IMR-90 (cell line): ENCODE data around the gene ARRB1. TPM values are rescaled to one million over a fixed set of nuclear protein-coding genes. Genes with fewer than 3 reads are reported as not detected.

Source experiments
- ATAC-seq: fragments of 200-7000 bp; cut with Tn5 transposase; 2 replicates; pipeline ENCODE4 v1.9.1; 2020; ENCODE audit warnings: low read depth, mild to moderate bottlenecking, moderate library complexity
- BruUV-seq: library from RNA; stranded (reverse); fragments of 400-500 nt; replicated peaks from 2 replicates; lab custom pipeline; 2021; lab: Mats Ljungman, UMichigan
- CTCF ChIA-PET: fragments of 300-600 bp; formaldehyde crosslinking; extraction: SDS; loops from one replicate; lab custom pipeline; 2021; ENCODE audit warnings: antibody characterized with exemption; lab: Yijun Ruan, JAX
- POLR2A ChIA-PET: fragments of 300-600 bp; sonication (Branson Sonifier 250); formaldehyde crosslinking; loops from one replicate; lab custom pipeline; 2022; ENCODE audit warnings: antibody characterized with exemption; ENCODE audit not compliant: unreplicated experiment; lab: Charles Lee
- DNase-seq: peaks from one replicate; pipeline ENCODE4 v3.0.0; 2013
- H2AFZ ChIP-seq: replicated peaks from 2 replicates; pipeline ENCODE3; 2013; ENCODE audit warnings: low read length, mild to moderate bottlenecking; ENCODE audit not compliant: poor library complexity
- H2AK5ac ChIP-seq: 2 replicates; pipeline ENCODE4 v1.6.1; 2013; ENCODE audit warnings: low read depth, low read length, inconsistent platforms
- H2AK9ac ChIP-seq: replicated peaks from 2 replicates; pipeline ENCODE3; 2013; ENCODE audit warnings: mild to moderate bottlenecking, low read depth, low read length, moderate library complexity; ENCODE audit not compliant: poor library complexity
- H2BK120ac ChIP-seq: 2 replicates; pipeline ENCODE4 v1.6.1; 2013; ENCODE audit warnings: low read depth, low read length, inconsistent platforms
- H2BK15ac ChIP-seq: 3 replicates; pipeline ENCODE4 v1.6.1; 2013; ENCODE audit warnings: low read depth, low read length, inconsistent platforms
- H2BK20ac ChIP-seq: 2 replicates; pipeline ENCODE4 v1.6.1; 2013; ENCODE audit warnings: low read depth, mild to moderate bottlenecking, inconsistent platforms, low read length, moderate library complexity
- H2BK5ac ChIP-seq: 2 replicates; pipeline ENCODE4 v1.6.1; 2013; ENCODE audit warnings: mild to moderate bottlenecking, low read depth, low read length, inconsistent platforms; ENCODE audit not compliant: poor library complexity, severe bottlenecking
- H3K14ac ChIP-seq: replicated peaks from 2 replicates; pipeline ENCODE4 v1.6.1; 2013; ENCODE audit warnings: low read depth, low read length, inconsistent platforms
- H3K18ac ChIP-seq: 2 replicates; pipeline ENCODE4 v1.6.1; 2013; ENCODE audit warnings: low read depth, low read length, control low read depth
- H3K23ac ChIP-seq: 2 replicates; pipeline ENCODE4 v1.6.1; 2013; ENCODE audit warnings: low read depth, low read length, inconsistent platforms
- H3K27ac ChIP-seq: 2 replicates; pipeline ENCODE4 v1.5.1; 2013; ENCODE audit warnings: mild to moderate bottlenecking, control low read depth, low read length; ENCODE audit not compliant: insufficient read depth
- H3K27me3 ChIP-seq: 2 replicates; pipeline ENCODE4 v1.6.1; 2013; ENCODE audit warnings: low read length; ENCODE audit not compliant: control insufficient read depth, insufficient read depth
- H3K36me3 ChIP-seq: 2 replicates; pipeline ENCODE4 v1.6.1; 2013; ENCODE audit warnings: low read length, mixed read lengths; ENCODE audit not compliant: control insufficient read depth, insufficient read depth
- H3K4ac ChIP-seq: 2 replicates; pipeline ENCODE4 v1.6.1; 2013; ENCODE audit warnings: low read depth, low read length, inconsistent platforms
- H3K4me1 ChIP-seq: 2 replicates; pipeline ENCODE4 v1.6.1; 2013; ENCODE audit warnings: low read length, mixed read lengths; ENCODE audit not compliant: control insufficient read depth, insufficient read depth
- H3K4me2 ChIP-seq: 2 replicates; pipeline ENCODE4 v1.6.1; 2013; ENCODE audit warnings: low read depth, mild to moderate bottlenecking, control low read depth, low read length, moderate library complexity
- H3K4me3 ChIP-seq: 2 replicates; pipeline ENCODE4 v1.5.1; 2013; ENCODE audit warnings: low read depth, mild to moderate bottlenecking, control low read depth, low read length, moderate library complexity; ENCODE audit not compliant: insufficient read depth
- H3K56ac ChIP-seq: 2 replicates; pipeline ENCODE4 v1.6.1; 2013; ENCODE audit warnings: low read length, inconsistent platforms; ENCODE audit not compliant: insufficient read depth; ENCODE audit errors: extremely low read depth
- H3K79me1 ChIP-seq, 2 experiments: 2 replicates each; pipeline ENCODE4 v1.6.1; 2013; ENCODE audit warnings: low read length in 2 of 2, inconsistent platforms in 1 of 2, low read depth in 1 of 2
- H3K9ac ChIP-seq: 2 replicates; pipeline ENCODE4 v1.6.1; 2013; ENCODE audit warnings: low read depth, low read length, control low read depth
- H3K9me1 ChIP-seq: 2 replicates; pipeline ENCODE4 v1.6.1; 2013; ENCODE audit warnings: low read length, inconsistent platforms; ENCODE audit not compliant: insufficient read depth
- H3K9me3 ChIP-seq: 2 replicates; pipeline ENCODE4 v1.6.1; 2013; ENCODE audit warnings: low read length; ENCODE audit not compliant: control insufficient read depth, insufficient read depth
- H4K20me1 ChIP-seq: 2 replicates; pipeline ENCODE4 v1.6.1; 2013; ENCODE audit warnings: low read length, inconsistent platforms; ENCODE audit not compliant: insufficient read depth
- H4K5ac ChIP-seq: 2 replicates; pipeline ENCODE4 v1.6.1; 2013; ENCODE audit warnings: mild to moderate bottlenecking, low read depth, low read length, control low read depth
- H4K8ac ChIP-seq, 2 experiments: 2 replicates each; pipeline ENCODE4 v1.6.1; 2013; ENCODE audit warnings: low read depth in 2 of 2, low read length in 2 of 2, control low read depth in 1 of 2, inconsistent platforms in 1 of 2
- H4K91ac ChIP-seq: 2 replicates; pipeline ENCODE4 v1.6.1; 2013; ENCODE audit warnings: low read depth, low read length, inconsistent platforms; ENCODE audit not compliant: insufficient read depth
- BHLHE40 ChIP-seq: fragments of 150-350 bp; IDR thresholded peaks from 2 replicates; pipeline ENCODE4 v1.6.1; 2016; ENCODE audit warnings: mild to moderate bottlenecking, low read depth, low read length
- CEBPB ChIP-seq: IDR thresholded peaks from 2 replicates; pipeline ENCODE4 v1.6.1; 2012; ENCODE audit warnings: low read depth, low read length, improper control_type of control experiment
- CHD1 ChIP-seq: IDR thresholded peaks from 2 replicates; pipeline ENCODE4 v1.6.1; 2012; ENCODE audit warnings: low read depth, low read length, improper control_type of control experiment
- FOS ChIP-seq: fragments of 150-350 bp; IDR thresholded peaks from 2 replicates; pipeline ENCODE4 v1.6.1; 2016; ENCODE audit warnings: low read depth, low read length
- MAFK ChIP-seq: IDR thresholded peaks from 2 replicates; pipeline ENCODE4 v1.6.1; 2012; ENCODE audit warnings: low read depth, low read length, improper control_type of control experiment
- MAZ ChIP-seq: IDR thresholded peaks from 2 replicates; pipeline ENCODE4 v1.6.1; 2012; ENCODE audit warnings: low read depth, mild to moderate bottlenecking, low read length, improper control_type of control experiment, moderate library complexity, borderline replicate concordance
- NFE2L2 ChIP-seq: fragments of 150-350 bp; IDR thresholded peaks from 2 replicates; pipeline ENCODE4 v1.6.1; 2016; ENCODE audit warnings: low read depth, mild to moderate bottlenecking, low read length
- POLR2A ChIP-seq: IDR thresholded peaks from 2 replicates; pipeline ENCODE4 v1.6.1; 2012; ENCODE audit warnings: mild to moderate bottlenecking, low read depth, low read length
- RAD21 ChIP-seq: IDR thresholded peaks from 2 replicates; pipeline ENCODE4 v1.6.1; 2012; ENCODE audit warnings: low read length, improper control_type of control experiment
- RCOR1 ChIP-seq: IDR thresholded peaks from 2 replicates; pipeline ENCODE4 v1.6.1; 2012; ENCODE audit warnings: mild to moderate bottlenecking, low read length, improper control_type of control experiment; ENCODE audit not compliant: insufficient replicate concordance
- RFX5 ChIP-seq: IDR thresholded peaks from 2 replicates; pipeline ENCODE4 v1.8.0; 2012; ENCODE audit warnings: low read depth, mild to moderate bottlenecking, low read length, moderate library complexity
- WGBS, 2 experiments: methylation state at CpG; one replicate each; pipeline versions ENCODE4 v1.1.5 to v1.1.7; 2013; ENCODE audit warnings: missing lambda C conversion rate in 2 of 2; ENCODE audit not compliant: insufficient read length in 1 of 2; ENCODE audit errors: extremely low coverage in 2 of 2; 5-methylcytosine and 5-hydroxymethylcytosine counted together
- dilution Hi-C: fragments of 300-500 bp; cut with HindIII; formaldehyde crosslinking; loops from one replicate; pipeline ENCODE4 v1.14.3; 2018; ENCODE audit warnings: low sequenced_read_pairs; ENCODE audit not compliant: unreplicated experiment
- in situ Hi-C: fragments of 300-500 bp; cut with MboI; formaldehyde crosslinking; loops from 3 replicates; pipeline ENCODE4 v1.14.3; 2019; ENCODE audit warnings: low sequenced_read_pairs, inconsistent platforms, mixed read lengths
- intact Hi-C: fragments of 100-400 bp; cut with micrococcal nuclease; formaldehyde crosslinking; loops from 2 replicates; pipeline ENCODE4 v1.10.0; 2022
- polyA plus RNA-seq, 3 experiments: library from polyadenylated mRNA; depleted of rRNA; stranded (reverse); fragments of >200 nt; gene quantifications; 2 replicates each; pipeline ENCODE4 v1.2.3, GENCODE V29; 2012; ENCODE audit warnings: low replicate concordance in 1 of 3
- total RNA-seq: library from RNA; depleted of rRNA; stranded (reverse); fragments of >200 nt; gene quantifications from 2 replicates; pipeline ENCODE4 v1.2.3, GENCODE V29; 2012
- TF ChIP-seq, protein P1 (sequence below): conservative IDR thresholded peaks from 2 replicates; pipeline ENCODE4 v1.5.1; 2012; ENCODE audit warnings: mild to moderate bottlenecking, low read depth, low read length, improper control_type of control experiment
- TF ChIP-seq, protein P2 (sequence below): fragments of 150-350 bp; IDR thresholded peaks from 2 replicates; pipeline ENCODE4 v1.6.1; 2016; ENCODE audit warnings: low read depth, mild to moderate bottlenecking, low read length, moderate library complexity, borderline replicate concordance

The ARRB1 gene
- total and polyA plus RNA-seq, 2 of the 4 experiments (the other 2 are of a cell fraction), result 11.0 to 17.4 TPM

DNA sequence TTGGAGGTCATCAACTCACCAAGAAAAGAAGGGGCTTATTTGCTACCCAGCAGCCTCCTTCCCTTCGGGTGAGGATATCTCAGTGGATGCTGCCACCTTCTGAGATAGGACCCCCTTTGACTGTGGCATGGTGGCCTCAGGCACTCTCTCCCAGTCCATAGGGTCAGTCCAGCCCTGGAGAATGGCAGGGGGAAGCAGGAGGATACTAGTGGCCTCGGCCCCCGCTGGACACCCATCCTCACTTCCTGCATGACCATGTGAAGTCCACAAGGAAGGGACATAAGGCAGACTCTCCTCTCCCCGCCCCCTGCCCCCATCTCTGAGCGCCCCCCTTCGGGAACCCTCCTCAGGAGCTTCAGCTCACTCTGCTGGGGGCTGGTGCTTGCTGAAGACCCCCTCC, 86.5 kb downstream of the ARRB1 start:
- in situ Hi-C loops (no loop called here), dilution Hi-C loops (no loop called here), intact Hi-C loops (no loop called here)
- BruUV-seq, result no TSS peak
- H3K9ac ChIP-seq, result no peak overlapping the region
- no peak overlapping the region for H3K56ac ChIP-seq
- no peaks in the 10 kb centered on the region; the same call in 1 of the 2 replicates for H3K9me1 ChIP-seq
- H3K9me3 ChIP-seq, result no peaks in the 10 kb centered on the region
- DNase-seq (no peak), ATAC-seq (no peak)
- no peak overlapping the region for H3K23ac ChIP-seq
- no peak overlapping the region for H2AK9ac ChIP-seq
- no peak overlapping the region for H3K4ac ChIP-seq
- H2AK5ac ChIP-seq, result no peak overlapping the region
- H2BK15ac ChIP-seq, result no peak overlapping the region
- no CpG with 5 or more reads among the region's 6 CpGs for WGBS, 2 experiments
- no peaks in the 10 kb centered on the region for H3K79me1 ChIP-seq
- H2BK5ac ChIP-seq, result no peak overlapping the region
- no peaks in the 10 kb centered on the region; the same call in 1 of the 2 replicates for H4K20me1 ChIP-seq
- no peak overlapping the region for H2BK120ac ChIP-seq
- no peak overlapping the region for H2BK20ac ChIP-seq
- no peak overlapping the region for H3K4me3 ChIP-seq
- no peak overlapping the region for H3K18ac ChIP-seq
- peaks cover 8% of the 10 kb centered on the region for H3K27me3 ChIP-seq
- peaks cover 6% of the 10 kb centered on the region; the same call in 1 of the 2 replicates for H3K36me3 ChIP-seq
- no peak overlapping the region for H3K4me2 ChIP-seq
- H4K91ac ChIP-seq, result no peak overlapping the region
- POLR2A ChIA-PET, result no interaction called here
- no peak overlapping the region for H3K27ac ChIP-seq
- no peak overlapping the region for H3K14ac ChIP-seq
- no peaks in the 10 kb centered on the region for H3K4me1 ChIP-seq
- H2AFZ ChIP-seq, result no peak overlapping the region
- no peak overlapping the region for H4K8ac ChIP-seq
- no peak for TF ChIP-seq MAFK
- no peak for TF ChIP-seq BHLHE40
- TF ChIP-seq, protein P1, sequence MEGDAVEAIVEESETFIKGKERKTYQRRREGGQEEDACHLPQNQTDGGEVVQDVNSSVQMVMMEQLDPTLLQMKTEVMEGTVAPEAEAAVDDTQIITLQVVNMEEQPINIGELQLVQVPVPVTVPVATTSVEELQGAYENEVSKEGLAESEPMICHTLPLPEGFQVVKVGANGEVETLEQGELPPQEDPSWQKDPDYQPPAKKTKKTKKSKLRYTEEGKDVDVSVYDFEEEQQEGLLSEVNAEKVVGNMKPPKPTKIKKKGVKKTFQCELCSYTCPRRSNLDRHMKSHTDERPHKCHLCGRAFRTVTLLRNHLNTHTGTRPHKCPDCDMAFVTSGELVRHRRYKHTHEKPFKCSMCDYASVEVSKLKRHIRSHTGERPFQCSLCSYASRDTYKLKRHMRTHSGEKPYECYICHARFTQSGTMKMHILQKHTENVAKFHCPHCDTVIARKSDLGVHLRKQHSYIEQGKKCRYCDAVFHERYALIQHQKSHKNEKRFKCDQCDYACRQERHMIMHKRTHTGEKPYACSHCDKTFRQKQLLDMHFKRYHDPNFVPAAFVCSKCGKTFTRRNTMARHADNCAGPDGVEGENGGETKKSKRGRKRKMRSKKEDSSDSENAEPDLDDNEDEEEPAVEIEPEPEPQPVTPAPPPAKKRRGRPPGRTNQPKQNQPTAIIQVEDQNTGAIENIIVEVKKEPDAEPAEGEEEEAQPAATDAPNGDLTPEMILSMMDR, result no peak
- no peak for TF ChIP-seq CEBPB
- no peak for TF ChIP-seq RCOR1
- TF ChIP-seq RAD21, result no peak
- no peak for TF ChIP-seq NFE2L2
- TF ChIP-seq, protein P2, sequence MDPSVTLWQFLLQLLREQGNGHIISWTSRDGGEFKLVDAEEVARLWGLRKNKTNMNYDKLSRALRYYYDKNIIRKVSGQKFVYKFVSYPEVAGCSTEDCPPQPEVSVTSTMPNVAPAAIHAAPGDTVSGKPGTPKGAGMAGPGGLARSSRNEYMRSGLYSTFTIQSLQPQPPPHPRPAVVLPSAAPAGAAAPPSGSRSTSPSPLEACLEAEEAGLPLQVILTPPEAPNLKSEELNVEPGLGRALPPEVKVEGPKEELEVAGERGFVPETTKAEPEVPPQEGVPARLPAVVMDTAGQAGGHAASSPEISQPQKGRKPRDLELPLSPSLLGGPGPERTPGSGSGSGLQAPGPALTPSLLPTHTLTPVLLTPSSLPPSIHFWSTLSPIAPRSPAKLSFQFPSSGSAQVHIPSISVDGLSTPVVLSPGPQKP, result no peak
- TF ChIP-seq MAZ, result no peak
- TF ChIP-seq FOS, result no peak
- TF ChIP-seq RFX5, result no peak
- no peak for TF ChIP-seq POLR2A
- TF ChIP-seq CHD1, result no peak
- CTCF ChIA-PET, result no interaction called here
- H4K5ac ChIP-seq, result no peak overlapping the region
